GM18526 (cell line): Measurements from ENCODE around the gene THAP8.
A peak's percentile ranks its signal among the peaks of the same experiment; 100 is the strongest.

Source experiments
- POLR2A ChIP-seq: IDR thresholded peaks from 3 replicates; pipeline ENCODE4 v1.6.1; 2011; ENCODE audit not compliant: insufficient read length; ENCODE audit errors: extremely low read depth

THAP8 gene

DNA sequence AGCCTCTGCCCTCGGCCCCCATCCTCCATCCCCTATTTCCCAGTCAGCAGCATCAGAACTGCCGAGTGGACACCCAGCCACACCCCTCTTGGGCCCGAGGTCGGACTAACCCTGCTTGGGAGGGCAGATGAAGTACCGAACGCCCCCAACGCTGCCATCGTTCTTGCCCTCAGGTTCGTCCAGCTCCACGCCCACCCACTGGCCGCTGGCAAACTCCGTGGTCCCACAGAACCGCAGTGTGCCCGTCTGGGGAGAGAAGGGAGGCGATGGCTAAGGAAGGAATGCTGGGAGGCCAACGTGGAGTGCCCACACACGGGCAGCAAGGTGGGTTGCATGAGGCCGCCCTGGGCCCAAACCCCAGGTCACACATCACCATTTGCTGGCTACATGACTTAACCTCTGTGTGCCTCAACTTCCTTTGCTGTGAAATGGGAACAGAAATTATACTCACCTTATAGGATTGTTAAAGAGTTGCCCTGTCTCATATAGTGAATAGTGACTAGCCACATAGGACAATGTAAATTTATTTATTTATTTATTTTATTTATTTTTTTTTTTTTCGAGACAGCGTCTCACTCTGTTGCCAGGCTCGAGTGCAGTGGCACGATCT is 34.9 kb downstream of the THAP8 start:
- TF ChIP-seq POLR2A = no peak

GRCh38 chr19:36014012-36014924 is 39.8 kb downstream of the THAP8 start, which contains the start of gene ALKBH6:
Gene ALKBH6 (minus strand): TSS chr19:36014213. CDS start chr19:36013397, 816 bp downstream.
- peak; percentile 67 for TF ChIP-seq POLR2A

DNA sequence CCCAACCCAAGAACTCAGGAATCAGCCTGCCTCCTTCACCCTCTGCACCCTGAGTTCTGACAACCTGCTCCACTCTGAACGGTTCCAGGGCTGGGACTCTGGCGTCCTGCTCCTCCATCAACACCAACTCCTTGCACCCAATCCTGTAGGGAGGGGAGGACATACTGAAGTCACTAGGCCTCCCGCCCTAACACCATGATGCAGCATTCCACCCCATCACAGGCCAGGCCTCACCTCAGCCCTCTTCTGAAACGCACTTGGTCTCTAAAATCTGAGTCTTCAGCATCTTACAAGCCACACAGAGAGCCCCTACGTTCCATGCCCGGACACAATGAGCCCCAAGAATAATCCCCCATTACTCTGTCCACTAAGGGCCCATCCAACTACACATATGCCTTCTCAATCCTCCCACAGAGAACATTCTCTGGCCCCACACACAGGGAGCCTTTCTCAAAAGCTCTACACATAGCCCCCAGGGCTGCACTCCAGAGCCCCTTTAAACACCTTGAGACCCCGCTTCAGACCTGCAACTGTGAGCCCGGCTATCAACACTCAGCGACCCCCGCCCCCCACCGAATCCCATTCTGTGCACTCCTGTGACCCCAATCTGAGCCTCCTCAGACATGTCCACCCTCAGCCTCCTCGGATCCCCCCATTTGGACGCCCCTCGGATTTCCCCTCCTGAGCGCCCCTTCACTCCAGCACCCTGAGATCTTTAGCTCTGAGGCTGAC is 40.6 kb downstream of the THAP8 start:
- TF ChIP-seq POLR2A = no peak

- no peak for TF ChIP-seq POLR2A
Measured at GRCh38 chr19:36010402-36010801, 43.7 kb downstream of the THAP8 start.

DNA sequence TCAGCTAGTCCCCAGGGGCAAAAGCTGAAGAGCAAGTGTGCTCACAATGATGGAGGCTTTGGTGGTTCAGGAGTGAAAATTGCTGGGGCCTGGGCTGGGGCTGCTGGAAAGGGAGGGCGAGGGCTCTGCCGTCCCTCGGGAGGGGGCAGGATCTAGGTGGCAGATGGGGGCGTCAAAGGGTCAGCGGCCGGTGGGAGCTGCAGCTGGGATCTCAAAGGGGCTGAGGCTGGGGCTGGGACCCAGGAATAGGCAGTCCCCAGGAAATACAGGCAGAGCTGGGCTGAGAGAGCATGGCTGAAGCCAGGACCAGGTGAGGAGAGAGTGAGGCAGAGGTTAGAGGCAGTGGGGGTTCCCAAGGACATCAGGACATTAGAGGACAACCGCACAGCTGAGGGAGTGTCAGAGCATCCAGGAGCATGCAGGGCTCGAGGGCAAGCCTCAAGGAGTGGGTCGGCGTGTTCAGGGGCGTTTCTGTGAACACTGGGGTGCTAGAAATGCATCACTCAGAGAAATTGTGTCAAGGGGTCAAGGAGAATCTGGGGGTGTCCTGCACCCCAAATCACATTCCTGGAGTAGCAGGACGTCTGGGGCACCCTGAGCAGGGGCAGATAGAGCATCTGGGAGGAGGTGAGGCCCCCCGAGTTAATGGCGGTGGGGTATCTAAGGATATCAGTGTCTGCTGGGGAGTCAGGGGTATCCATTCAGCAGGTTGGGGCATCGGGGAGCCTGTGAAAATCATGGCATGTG is 44.3 kb downstream of the THAP8 start:
- TF ChIP-seq POLR2A = no peak

GRCh38 chr19:36009220-36009619 is 44.9 kb downstream of the THAP8 start:
- TF ChIP-seq POLR2A = no peak

GRCh38 chr19:36008336-36008978 is 45.6 kb downstream of the THAP8 start, which contains the start of gene SYNE4:
Gene SYNE4 (minus strand): TSS chr19:36008813. CDS start chr19:36008681, 132 bp downstream.
- no peak for TF ChIP-seq POLR2A

GRCh38 chr19:36006955-36007354 is 47.1 kb downstream of the THAP8 start:
- no peak for TF ChIP-seq POLR2A

- TF ChIP-seq POLR2A = no peak
Measured at GRCh38 chr19:36003284-36003683, 50.8 kb downstream of the THAP8 start.

DNA sequence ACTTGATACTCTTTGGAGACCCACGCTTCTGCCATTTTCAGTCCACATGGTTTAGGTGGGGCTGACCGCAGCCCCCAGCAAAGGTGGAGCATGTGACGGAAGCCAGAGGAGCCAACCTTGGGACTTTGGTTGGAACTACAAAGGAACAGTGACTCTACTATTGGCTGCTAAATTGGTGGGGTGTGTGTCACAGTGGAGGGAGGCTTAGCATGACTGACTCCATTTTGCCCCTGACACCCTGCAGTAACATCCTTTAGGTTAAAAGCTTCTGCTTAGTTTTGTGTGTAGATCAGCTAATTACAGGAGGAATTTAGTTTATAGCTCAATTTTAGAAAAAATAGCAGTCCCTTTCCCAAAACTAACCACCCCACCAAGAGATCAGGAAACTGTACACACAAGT is 52.5 kb downstream of the THAP8 start:
- TF ChIP-seq POLR2A = no peak

DNA sequence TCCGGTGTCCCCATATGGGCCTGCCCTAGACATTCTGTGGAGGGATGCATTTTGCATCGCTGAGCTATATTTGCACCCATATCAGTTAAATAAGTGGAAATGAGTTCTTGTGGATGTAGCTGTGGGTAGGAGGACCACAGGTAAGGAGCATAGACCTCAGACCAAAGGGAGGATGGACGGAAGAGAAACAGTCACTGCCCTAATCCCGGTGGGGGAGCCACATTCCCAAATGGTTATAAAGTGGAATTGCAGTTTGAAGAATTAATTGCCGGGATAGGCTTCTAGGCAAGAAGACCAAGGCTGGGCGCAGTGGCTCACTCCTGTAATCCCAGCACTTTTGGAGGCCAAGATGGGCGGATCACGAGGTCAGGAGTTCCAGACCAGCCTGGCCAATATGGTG is 57.3 kb downstream of the THAP8 start:
- no peak for TF ChIP-seq POLR2A

GRCh38 chr19:35995048-35995993 is 58.8 kb downstream of the THAP8 start, which contains the start of gene SDHAF1:
Gene SDHAF1 (plus strand): TSS chr19:35995188. CDS start chr19:35995275, 87 bp downstream.
- peak; percentile 89 for TF ChIP-seq POLR2A

- no peak for TF ChIP-seq POLR2A
Measured at GRCh38 chr19:35993923-35994598, 60.0 kb downstream of the THAP8 start.
